Immature natural killer cell (primary cell): Measurements from ENCODE around the gene SH3YL1. TPM values are rescaled to one million over a fixed set of nuclear protein-coding genes. Genes with fewer than 3 reads are reported as not detected.

Experiments used
- DNase-seq, 3 donors: peaks; one replicate each; pipeline ENCODE4 v3.0.0; 2022; ENCODE audit warnings: mixed read lengths in 1 of 3
- H3K27ac Mint-ChIP-seq, 6 donors: one replicate each; pipeline ENCODE4 v1.8.0; 2020; ENCODE audit warnings: mixed read lengths in 6 of 6, mild to moderate bottlenecking in 5 of 6, inconsistent platforms in 4 of 6, moderate library complexity in 3 of 6
- H3K27me3 Mint-ChIP-seq, 3 donors: one replicate each; pipeline ENCODE4 v1.8.0; 2020 to 2021; ENCODE audit warnings: low read depth in 3 of 3, mild to moderate bottlenecking in 3 of 3, mixed read lengths in 3 of 3, moderate library complexity in 3 of 3, inconsistent platforms in 1 of 3
- H3K36me3 Mint-ChIP-seq, 3 donors: one replicate each; pipeline ENCODE4 v1.8.0; 2020; ENCODE audit warnings: mixed read lengths in 3 of 3, inconsistent platforms in 2 of 3, mild to moderate bottlenecking in 2 of 3
- H3K4me1 Mint-ChIP-seq, 2 donors: one replicate each; pipeline ENCODE4 v1.8.0; 2020; ENCODE audit warnings: inconsistent platforms in 2 of 2, mild to moderate bottlenecking in 2 of 2, mixed read lengths in 2 of 2, moderate library complexity in 1 of 2
- H3K4me3 Mint-ChIP-seq, 5 donors: one replicate each; pipeline ENCODE4 v1.8.0; 2020; ENCODE audit warnings: mild to moderate bottlenecking in 5 of 5, mixed read lengths in 5 of 5, inconsistent platforms in 3 of 5, moderate library complexity in 3 of 5
- H3K9me3 Mint-ChIP-seq, 6 donors: one replicate each; pipeline ENCODE4 v1.8.0; 2020; ENCODE audit warnings: mild to moderate bottlenecking in 6 of 6, mixed read lengths in 6 of 6, inconsistent platforms in 4 of 6, moderate library complexity in 3 of 6
- polyA plus RNA-seq, 3 donors: library from polyadenylated mRNA; unstranded; fragments of 300-500 nt; fragmentation: Illumina TruSeq; gene quantifications; one replicate each; pipeline ENCODE4 v1.2.3, GENCODE V29; 2021

SH3YL1 gene
- polyA plus RNA-seq, 3 donors from 2014 or later: 20.8 to 29.5 (median 23.0) TPM

DNA sequence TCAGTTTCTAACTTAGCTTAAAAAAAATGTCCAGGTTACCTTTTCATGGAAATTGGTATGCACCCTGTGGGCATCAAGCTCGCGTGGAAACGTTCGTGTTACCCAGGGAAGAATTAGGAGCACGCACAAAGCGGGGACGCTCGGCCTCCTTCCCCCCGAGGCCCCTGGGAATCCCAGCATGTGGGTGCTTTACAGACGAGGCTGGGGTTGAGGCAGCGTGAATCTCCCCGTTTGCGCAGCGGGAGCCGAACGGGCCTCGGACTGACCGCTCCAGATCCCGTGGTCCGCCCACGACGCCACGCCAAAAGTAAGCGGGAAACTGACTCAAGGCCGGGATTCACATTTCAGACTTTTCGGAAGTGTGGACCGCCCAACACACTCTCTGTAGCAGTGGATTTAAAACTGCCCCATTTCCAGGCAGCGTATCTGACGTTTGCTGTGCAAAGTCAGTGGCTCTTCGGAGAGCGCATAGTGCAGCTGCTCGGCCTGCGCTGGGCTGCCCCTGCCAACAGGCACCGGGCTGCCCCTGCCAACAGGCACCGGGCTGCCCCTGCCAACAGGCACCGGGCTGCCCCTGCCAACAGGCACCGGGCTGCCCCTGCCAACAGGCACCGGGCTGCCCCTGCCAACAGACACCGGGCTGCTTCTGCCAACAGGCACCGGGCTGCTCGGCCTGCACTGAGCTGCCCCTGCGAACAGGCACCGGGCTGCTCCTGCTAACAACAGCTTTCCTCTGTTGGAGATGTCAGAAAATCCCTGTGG is 49.7 kb downstream of the SH3YL1 start:
- no peak overlapping the region for H3K27ac Mint-ChIP-seq
- DNase-seq: no peak
- H3K27me3 Mint-ChIP-seq: peaks cover 1 to 10% (median 7%) of the 10 kb centered on the region in 3 donors
- peaks cover 14 to 15% of the 10 kb centered on the region in 2 donors for H3K4me1 Mint-ChIP-seq
- H3K9me3 Mint-ChIP-seq: peaks cover 0 to 4% (median 0%) of the 10 kb centered on the region in 6 donors
- peaks cover 11 to 20% (median 20%) of the 10 kb centered on the region in 3 donors for H3K36me3 Mint-ChIP-seq
- H3K4me3 Mint-ChIP-seq: no peak overlapping the region

DNA sequence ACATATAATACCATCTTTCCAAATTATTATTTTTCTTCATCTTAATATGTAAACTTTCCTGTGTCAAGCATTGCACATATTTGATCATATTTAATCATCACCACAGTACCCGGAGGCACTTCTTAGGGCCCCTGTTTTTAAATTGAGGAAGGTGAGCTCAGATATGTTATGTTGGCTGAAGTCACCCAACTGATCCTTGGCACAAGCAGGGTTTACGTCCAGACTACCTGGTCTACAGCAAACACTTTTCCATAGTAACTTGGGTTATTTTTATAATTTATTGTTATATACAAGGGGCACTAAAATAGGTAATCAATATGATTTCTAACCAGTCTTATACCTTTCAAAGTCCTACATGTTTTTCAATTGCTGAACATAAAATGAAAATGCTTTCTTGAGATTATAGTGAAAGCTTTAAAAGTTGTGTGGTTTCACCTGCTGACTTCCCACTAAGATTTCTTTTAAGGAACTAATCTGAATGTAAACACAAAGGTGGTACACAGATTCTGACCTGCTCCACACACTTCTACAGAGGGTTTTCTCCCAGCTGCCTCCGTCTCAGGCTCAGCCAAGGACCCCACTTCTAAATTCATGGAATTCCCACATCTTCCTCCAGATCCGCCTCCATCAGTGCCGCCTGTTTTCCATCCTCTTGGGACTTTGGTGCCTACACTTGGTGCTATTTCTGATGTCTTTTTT is 52.2 kb downstream of the SH3YL1 start:
- no peak overlapping the region for H3K27ac Mint-ChIP-seq
- H3K4me3 Mint-ChIP-seq: no peak overlapping the region
- DNase-seq: no peak
- peaks cover 0 to 4% (median 0%) of the 10 kb centered on the region in 6 donors for H3K9me3 Mint-ChIP-seq
- H3K4me1 Mint-ChIP-seq: peaks cover 31 to 34% of the 10 kb centered on the region in 2 donors
- H3K36me3 Mint-ChIP-seq: peaks cover 0 to 4% (median 2%) of the 10 kb centered on the region in 3 donors
- H3K27me3 Mint-ChIP-seq: peaks cover 1 to 10% (median 5%) of the 10 kb centered on the region in 3 donors

- no peak overlapping the region for H3K27ac Mint-ChIP-seq
- H3K36me3 Mint-ChIP-seq: peaks cover 0 to 8% (median 0%) of the 10 kb centered on the region in 3 donors
- H3K4me1 Mint-ChIP-seq: peaks cover 35 to 37% of the 10 kb centered on the region in 2 donors
- peaks cover 0 to 4% (median 0%) of the 10 kb centered on the region in 6 donors for H3K9me3 Mint-ChIP-seq
- peaks cover 0 to 5% (median 4%) of the 10 kb centered on the region in 3 donors for H3K27me3 Mint-ChIP-seq
- no peak overlapping the region for H3K4me3 Mint-ChIP-seq
- no peak for DNase-seq
These were observed 53.2 kb downstream of the SH3YL1 start for GRCh38 chr2:210660-211059.

DNA sequence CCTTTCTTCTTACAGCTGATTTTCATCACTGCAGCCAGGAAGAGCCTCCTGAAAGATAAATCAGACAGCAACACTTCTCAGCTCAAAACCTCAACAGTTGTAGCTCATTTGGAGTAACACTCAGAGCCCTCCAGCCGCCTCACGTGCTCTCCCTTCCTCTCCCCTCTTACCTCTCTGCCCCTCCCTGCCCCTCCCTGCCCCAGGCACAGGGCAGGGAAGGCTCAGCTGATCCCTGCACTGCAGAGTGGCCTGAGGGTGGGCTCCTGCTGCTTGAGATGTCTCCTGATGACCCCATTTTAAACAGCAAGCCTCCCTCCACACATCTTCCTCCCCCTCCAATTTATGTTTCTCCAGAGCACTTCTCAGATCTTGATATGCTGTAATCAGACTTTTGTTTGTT is 54.4 kb downstream of the SH3YL1 start:
- H3K36me3 Mint-ChIP-seq: peaks cover 0 to 9% (median 0%) of the 10 kb centered on the region in 3 donors
- peaks cover 0 to 4% (median 0%) of the 10 kb centered on the region in 6 donors for H3K9me3 Mint-ChIP-seq
- H3K27ac Mint-ChIP-seq: peak overlapping the region in 5 of 6 donors; percentile 4 to 75 (median 61)
- DNase-seq: no peak
- H3K4me1 Mint-ChIP-seq: peaks cover 35 to 39% of the 10 kb centered on the region in 2 donors
- H3K27me3 Mint-ChIP-seq: peaks cover 0 to 5% (median 4%) of the 10 kb centered on the region in 3 donors
- H3K4me3 Mint-ChIP-seq: peak overlapping the region; percentile 3 to 67 (median 33)

- H3K4me1 Mint-ChIP-seq: peaks cover 36 to 51% of the 10 kb centered on the region in 2 donors
These were observed 55.5 kb downstream of the SH3YL1 start for GRCh38 chr2:208335-208734.

DNA sequence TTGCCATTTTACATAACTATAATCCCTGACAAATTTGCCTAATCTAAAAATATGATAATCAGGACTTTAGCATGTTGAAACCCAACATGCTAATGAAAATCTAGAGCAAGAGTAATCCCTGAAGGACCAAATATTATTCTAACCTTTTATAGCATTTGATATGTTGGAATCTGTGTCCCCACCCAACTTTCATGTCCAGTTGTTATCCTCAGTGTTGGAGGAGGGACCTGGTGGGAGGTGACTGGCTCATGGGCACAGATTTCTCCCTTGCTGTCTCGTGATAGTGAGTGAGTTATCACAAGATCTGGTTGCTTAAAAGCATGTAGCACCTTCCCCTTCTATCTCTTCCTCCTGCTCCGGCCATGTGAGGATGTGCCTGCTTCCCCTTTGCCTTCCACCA is 59.8 kb downstream of the SH3YL1 start:
- DNase-seq: no peak
- Mint-ChIP-seq H3K27me3 (peaks cover 1 to 9% (median 2%) of the 10 kb centered on the region in 3 donors), H3K4me3 (no peak overlapping the region), H3K9me3 (no peaks in the 10 kb centered on the region), H3K4me1 (peaks cover 41 to 56% of the 10 kb centered on the region in 2 donors), H3K36me3 (peaks cover 0 to 8% (median 0%) of the 10 kb centered on the region in 3 donors), H3K27ac (peak overlapping the region in 2 of 6 donors; percentile 40 to 46)

More at GRCh38 chr2:208335-208734, 55.5 kb downstream of the SH3YL1 start:
- peaks cover 0 to 4% (median 0%) of the 10 kb centered on the region in 6 donors for H3K9me3 Mint-ChIP-seq
- H3K27ac Mint-ChIP-seq: peak overlapping the region in 5 of 6 donors; percentile 43 to 82 (median 52)
- peaks cover 0 to 13% (median 0%) of the 10 kb centered on the region in 3 donors for H3K36me3 Mint-ChIP-seq
- peak overlapping the region; percentile 16 to 67 (median 56) for H3K4me3 Mint-ChIP-seq
- H3K27me3 Mint-ChIP-seq: peaks cover 2 to 6% (median 5%) of the 10 kb centered on the region in 3 donors
- no peak for DNase-seq

GRCh38 chr2:203401-203800 is 60.4 kb downstream of the SH3YL1 start:
- H3K4me1 Mint-ChIP-seq: peaks cover 36 to 53% of the 10 kb centered on the region in 2 donors
- H3K4me3 Mint-ChIP-seq: no peak overlapping the region
- peaks cover 0 to 8% (median 0%) of the 10 kb centered on the region in 3 donors for H3K36me3 Mint-ChIP-seq
- H3K27ac Mint-ChIP-seq: peak overlapping the region in 2 of 6 donors; percentile 49 to 61
- DNase-seq: no peak
- peaks cover 1 to 9% (median 2%) of the 10 kb centered on the region in 3 donors for H3K27me3 Mint-ChIP-seq
- H3K9me3 Mint-ChIP-seq: no peaks in the 10 kb centered on the region

- Mint-ChIP-seq H3K36me3 (peaks cover 0 to 8% (median 0%) of the 10 kb centered on the region in 3 donors), H3K9me3 (no peaks in the 10 kb centered on the region), H3K27ac (peak overlapping the region in 4 of 6 donors; percentile 35 to 76 (median 55)), H3K4me1 (peaks cover 31 to 49% of the 10 kb centered on the region in 2 donors), H3K27me3 (peaks cover 1 to 9% (median 2%) of the 10 kb centered on the region in 3 donors), H3K4me3 (peak overlapping the region in 3 of 5 donors; percentile 19 to 36 (median 26))
- no peak for DNase-seq
These were observed 60.9 kb downstream of the SH3YL1 start for GRCh38 chr2:202945-203344.

DNA sequence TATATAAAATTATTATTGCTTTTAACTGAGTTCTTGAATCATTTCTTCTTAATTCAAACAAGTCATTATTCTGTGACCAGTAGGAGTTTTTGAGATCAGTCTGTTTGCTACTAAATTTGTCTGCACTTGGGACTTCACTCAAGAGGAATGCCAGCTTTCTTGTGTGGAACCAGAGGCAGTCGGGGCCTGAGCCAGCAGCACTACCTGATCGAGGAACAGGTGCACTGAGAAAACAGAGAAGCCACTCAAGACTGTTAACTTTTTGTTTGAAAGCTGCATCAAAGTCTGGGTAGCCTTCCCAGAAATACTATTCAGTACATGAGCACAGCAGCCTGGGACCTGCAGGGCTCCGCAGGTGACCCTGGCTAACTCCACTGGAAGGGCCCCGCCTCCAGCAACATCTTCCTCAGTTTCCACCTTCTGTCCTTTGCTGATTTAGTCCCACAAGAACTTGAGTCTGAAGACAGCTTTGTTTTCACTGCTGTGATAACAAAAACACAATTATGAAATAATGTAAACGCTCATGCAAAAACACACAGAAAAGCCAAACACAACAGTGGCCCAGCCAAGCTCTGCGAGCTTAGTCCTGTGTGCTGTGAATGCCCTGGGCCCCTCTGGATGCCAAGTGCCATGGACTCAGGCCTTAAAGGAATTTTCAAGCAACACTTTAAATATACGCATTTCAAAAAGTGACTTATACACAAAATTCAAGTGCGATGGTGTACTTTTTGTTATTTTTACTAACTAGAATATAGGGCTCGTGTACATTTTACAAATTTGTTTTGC is 62.0 kb downstream of the SH3YL1 start:
- Mint-ChIP-seq H3K9me3 (no peaks in the 10 kb centered on the region), H3K4me1 (peaks cover 28 to 44% of the 10 kb centered on the region in 2 donors), H3K36me3 (peaks cover 0 to 8% (median 0%) of the 10 kb centered on the region in 3 donors), H3K4me3 (no peak overlapping the region), H3K27ac (peak overlapping the region in 3 of 6 donors; percentile 3 to 66 (median 61)), H3K27me3 (peaks cover 1 to 9% (median 2%) of the 10 kb centered on the region in 3 donors)
- DNase-seq: no peak

- peaks cover 0 to 2% (median 0%) of the 10 kb centered on the region in 3 donors for H3K36me3 Mint-ChIP-seq
- peaks cover 41 to 60% of the 10 kb centered on the region in 2 donors for H3K4me1 Mint-ChIP-seq
- peak overlapping the region in 3 of 5 donors; percentile 25 to 51 (median 30) for H3K4me3 Mint-ChIP-seq
- peaks cover 1 to 9% (median 5%) of the 10 kb centered on the region in 3 donors for H3K27me3 Mint-ChIP-seq
- DNase-seq: peak in 1 of 3 donors; percentile 23
- no peaks in the 10 kb centered on the region for H3K9me3 Mint-ChIP-seq
- H3K27ac Mint-ChIP-seq: peak overlapping the region; percentile 18 to 87 (median 50)
These were observed 64.5 kb downstream of the SH3YL1 start for GRCh38 chr2:199041-199966.

DNA sequence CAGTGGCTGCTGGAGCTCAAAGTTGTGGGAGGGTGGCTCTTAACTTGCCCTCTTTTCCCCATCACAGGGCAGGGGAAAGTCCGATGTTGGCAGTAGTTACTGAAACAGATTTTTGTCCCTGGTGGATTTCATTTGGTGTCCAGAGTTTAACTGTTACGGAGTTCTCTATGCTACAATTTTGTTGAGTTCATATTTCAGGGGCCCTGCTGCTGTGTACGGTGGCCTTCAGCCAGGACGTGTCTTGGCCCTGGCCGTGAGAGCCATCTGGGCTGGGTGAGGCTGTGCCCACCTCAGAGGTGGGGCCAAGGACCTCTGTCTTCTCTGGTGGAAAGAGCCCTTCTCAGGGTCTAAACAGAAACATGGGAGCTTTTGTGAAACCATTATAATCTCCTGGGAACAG is 67.4 kb downstream of the SH3YL1 start:
- Mint-ChIP-seq H3K9me3 (no peaks in the 10 kb centered on the region), H3K36me3 (no peaks in the 10 kb centered on the region), H3K4me3 (peak overlapping the region in 1 of 5 donors; percentile 19), H3K27ac (peak overlapping the region in 2 of 6 donors; percentile 57 to 64), H3K27me3 (peaks cover 7 to 12% (median 8%) of the 10 kb centered on the region in 3 donors), H3K4me1 (peaks cover 52 to 65% of the 10 kb centered on the region in 2 donors)
- DNase-seq: no peak

DNA sequence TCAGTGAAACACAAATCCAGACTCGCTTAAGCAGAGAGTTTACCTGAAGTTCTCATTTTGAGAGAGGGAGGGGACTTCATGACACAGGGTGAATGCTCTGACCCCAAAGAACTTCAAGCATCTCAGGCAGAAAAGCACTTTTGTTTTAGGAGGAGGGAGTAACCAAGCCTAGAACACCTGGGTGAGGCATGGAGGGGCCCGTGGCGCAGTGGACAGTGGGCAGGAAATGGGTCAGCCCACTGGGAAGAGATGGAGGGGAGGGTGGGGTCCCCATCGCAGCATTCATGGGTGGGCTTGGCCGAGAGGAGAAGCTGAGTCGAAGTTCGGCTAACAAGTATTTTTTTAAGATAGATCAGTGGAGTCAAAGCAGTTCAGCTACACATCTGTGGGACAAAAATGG is 67.9 kb downstream of the SH3YL1 start:
- peak overlapping the region in 1 of 5 donors; percentile 5 for H3K4me3 Mint-ChIP-seq
- DNase-seq: no peak
- no peaks in the 10 kb centered on the region for H3K9me3 Mint-ChIP-seq
- no peaks in the 10 kb centered on the region for H3K36me3 Mint-ChIP-seq
- H3K27me3 Mint-ChIP-seq: peaks cover 7 to 12% (median 8%) of the 10 kb centered on the region in 3 donors
- H3K27ac Mint-ChIP-seq: peak overlapping the region in 3 of 6 donors; percentile 57 to 83 (median 64)
- peaks cover 52 to 66% of the 10 kb centered on the region in 2 donors for H3K4me1 Mint-ChIP-seq
